HAP-1 (cell line): ENCODE data around the gene KRTAP4-2.
"Not testable (repeated sequence)": the region's sequence is repeated elsewhere in the genome, so short reads cannot be mapped to it uniquely, and the experiment has no call there.

ENCODE experiments used
- DNase-seq, 2 experiments: peaks; one replicate each; pipeline ENCODE4 v3.0.0-alpha.2; 2016 to 2020; ENCODE audit warnings: low spot score in 2 of 2
- H3K27me3 ChIP-seq: fragments of 250-450 bp; sonication (Bioruptor Pico); 2 replicates; pipeline ENCODE4 v1.5.1; 2020; ENCODE audit warnings: low read depth, mild to moderate bottlenecking, moderate library complexity
- H3K36me3 ChIP-seq: fragments of 250-450 bp; sonication (Bioruptor Pico); replicated peaks from 2 replicates; pipeline ENCODE4 v1.5.1; 2020; ENCODE audit warnings: mild to moderate bottlenecking
- H3K4me1 ChIP-seq: fragments of 250-450 bp; sonication (Bioruptor Pico); 2 replicates; pipeline ENCODE4 v1.5.1; 2020; ENCODE audit warnings: mild to moderate bottlenecking
- H3K4me3 ChIP-seq: fragments of 250-450 bp; sonication (Bioruptor Pico); 2 replicates; pipeline ENCODE4 v1.5.1; 2020; ENCODE audit warnings: mild to moderate bottlenecking, moderate library complexity
- H3K9me3 ChIP-seq: fragments of 250-450 bp; sonication (Bioruptor Pico); 2 replicates; pipeline ENCODE4 v1.5.1; 2020; ENCODE audit warnings: mild to moderate bottlenecking, moderate library complexity
- in situ Hi-C: fragments of 300-500 bp; cut with MboI; formaldehyde crosslinking; loops from 3 replicates; pipeline ENCODE4 v1.14.3; 2020; ENCODE audit warnings: low sequenced_read_pairs, inconsistent platforms, mixed read lengths

Gene KRTAP4-2

DNA sequence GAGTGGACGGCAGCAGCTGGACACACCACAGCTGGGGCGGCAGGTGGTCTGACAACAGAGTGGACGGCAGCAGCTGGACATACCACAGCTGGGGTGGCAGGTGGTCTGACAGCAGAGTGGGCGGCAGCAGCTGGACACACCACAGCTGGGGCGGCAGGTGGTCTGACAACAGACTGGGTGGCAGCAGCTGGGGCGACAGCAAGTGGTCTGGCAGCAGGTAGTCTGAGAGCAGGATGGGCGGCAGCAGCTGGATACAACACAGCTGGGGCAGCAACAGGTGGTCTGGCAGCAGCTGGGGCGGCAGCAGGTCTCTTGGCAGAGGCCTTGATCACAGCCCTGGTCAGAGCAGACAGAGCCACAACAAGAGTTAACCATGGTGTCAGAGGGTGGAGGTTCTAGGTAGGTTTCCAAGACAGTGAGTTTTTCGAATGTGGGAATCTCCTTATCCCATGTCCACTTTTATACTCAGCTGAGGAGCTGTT, 6.5 kb upstream of the KRTAP4-2 start, which contains the start of gene KRTAP4-1:
Gene KRTAP4-1 (minus strand): TSS at position 432 of the 482 bp plus-strand sequence. CDS start 57 bp downstream, at position 375.
- H3K4me3 ChIP-seq: no peak within 1 kb of the TSS
- in situ Hi-C loops: no loop called here
- no peak for DNase-seq

DNA sequence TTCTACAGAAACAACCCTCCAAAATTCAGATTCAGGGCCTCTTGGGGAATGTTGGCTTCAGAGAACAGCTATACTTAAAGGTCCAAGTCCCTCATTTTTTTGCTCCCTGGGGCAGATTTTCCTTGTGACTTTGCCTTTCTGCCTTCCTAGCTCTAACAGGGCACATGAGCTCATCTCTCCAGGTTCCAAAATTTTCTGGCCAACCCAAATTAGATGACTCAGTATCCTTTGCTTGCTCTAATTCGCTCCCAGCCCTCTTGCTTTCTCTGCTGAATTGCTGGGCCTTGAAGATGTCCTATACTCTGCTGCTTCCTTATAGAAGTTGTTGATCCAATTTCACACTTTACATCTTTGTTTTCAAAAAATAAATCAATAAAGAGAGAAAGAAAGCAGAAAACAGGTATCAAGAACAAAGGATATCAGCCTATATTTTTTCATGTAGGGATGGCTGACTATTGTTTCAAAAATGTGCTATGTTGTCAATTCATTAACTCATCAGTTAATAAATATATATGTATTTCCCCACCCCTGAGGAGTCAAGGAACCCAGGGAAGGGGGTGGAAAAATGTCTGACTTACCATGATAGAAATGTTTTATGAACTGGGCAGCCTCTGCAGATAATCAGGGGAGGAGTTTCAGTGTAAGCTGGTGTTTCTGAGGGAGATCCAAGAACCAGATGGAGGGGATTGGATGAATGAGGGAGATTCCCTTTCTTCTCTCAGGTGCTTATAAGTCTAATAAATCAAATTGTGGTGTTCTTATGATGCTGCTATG, 1.0 kb upstream of the KRTAP4-2 start:
- Histone ChIP-seq H3K27me3 (peaks cover 5% of the 10 kb centered on the region; the same call in 1 of the 2 replicates), H3K36me3 (no peaks in the 10 kb centered on the region), H3K4me1 (no peaks in the 10 kb centered on the region), H3K9me3 (no peaks in the 10 kb centered on the region), H3K4me3 (no peak overlapping the region)
- in situ Hi-C loops: no loop called here
- DNase-seq: no peak

More for the DNA sequence above, 6.5 kb upstream of the KRTAP4-2 start, which contains the start of gene KRTAP4-1:
- Histone ChIP-seq H3K36me3 (no peaks in the 10 kb centered on the region), H3K4me1 (no peaks in the 10 kb centered on the region), H3K27me3 (peaks cover 5% of the 10 kb centered on the region), H3K9me3 (no peaks in the 10 kb centered on the region)

DNA sequence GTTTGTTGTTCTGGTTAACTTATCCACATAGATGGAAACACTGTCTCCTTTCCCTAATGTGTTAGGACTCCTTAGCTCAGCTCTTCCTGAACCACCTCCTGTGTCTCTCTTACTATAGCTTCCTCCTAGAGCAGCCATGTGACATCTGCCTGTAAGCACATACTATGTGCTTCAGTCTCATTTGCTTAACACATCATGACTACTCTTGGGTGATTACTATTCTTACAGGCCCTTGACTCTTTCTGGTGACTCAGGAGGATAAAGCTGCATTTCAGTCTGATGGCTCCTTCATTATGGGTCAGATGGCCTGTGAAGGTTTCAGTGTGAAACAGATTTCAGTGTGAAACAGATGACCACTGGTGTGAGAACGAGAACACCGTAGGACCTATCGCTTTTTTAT, 320 bp upstream of the KRTAP4-2 start:
- peaks cover 5% of the 10 kb centered on the region; the same call in 1 of the 2 replicates for H3K27me3 ChIP-seq
- in situ Hi-C loops: no loop called here
- H3K9me3 ChIP-seq: no peaks in the 10 kb centered on the region
- no peak for DNase-seq
- no peaks in the 10 kb centered on the region for H3K4me1 ChIP-seq
- H3K4me3 ChIP-seq: no peak overlapping the region
- no peaks in the 10 kb centered on the region for H3K36me3 ChIP-seq

DNA sequence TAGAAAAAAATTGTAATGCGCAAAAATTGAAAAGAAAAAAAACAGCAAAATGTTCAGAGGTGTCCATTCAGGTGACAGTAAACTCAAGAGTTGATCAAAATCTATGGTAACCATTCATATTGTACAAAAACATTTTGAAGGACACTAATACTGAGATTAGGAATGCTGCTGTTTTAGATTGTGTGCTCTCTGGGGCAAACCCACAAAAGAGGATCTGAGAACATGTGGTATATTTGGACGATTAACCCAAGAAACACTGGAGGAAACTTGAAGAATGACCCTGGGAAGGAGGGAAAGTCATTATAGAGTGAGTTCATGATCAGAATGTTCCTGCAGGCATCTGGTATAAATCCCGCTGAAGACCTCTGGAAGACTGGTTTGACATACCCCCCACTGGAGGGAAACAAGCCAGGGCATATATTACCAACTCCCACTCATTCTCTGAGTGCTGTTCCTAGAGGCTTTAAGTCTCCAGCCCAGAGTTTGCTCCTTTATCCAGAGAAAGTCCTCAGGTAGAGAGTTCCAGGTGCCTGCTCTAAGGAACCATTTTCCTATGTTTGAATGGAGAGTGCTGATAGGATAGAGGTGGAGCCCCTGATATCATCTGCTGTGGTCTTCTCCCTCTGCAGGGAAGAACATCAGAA, 1.2 kb downstream of the KRTAP4-2 start:
- in situ Hi-C loops: no loop called here
- peaks cover 5% of the 10 kb centered on the region; the same call in 1 of the 2 replicates for H3K27me3 ChIP-seq
- no peaks in the 10 kb centered on the region for H3K36me3 ChIP-seq
- H3K4me1 ChIP-seq: no peaks in the 10 kb centered on the region
- DNase-seq: no peak
- H3K9me3 ChIP-seq: no peaks in the 10 kb centered on the region
- H3K4me3 ChIP-seq: no peak overlapping the region

DNA sequence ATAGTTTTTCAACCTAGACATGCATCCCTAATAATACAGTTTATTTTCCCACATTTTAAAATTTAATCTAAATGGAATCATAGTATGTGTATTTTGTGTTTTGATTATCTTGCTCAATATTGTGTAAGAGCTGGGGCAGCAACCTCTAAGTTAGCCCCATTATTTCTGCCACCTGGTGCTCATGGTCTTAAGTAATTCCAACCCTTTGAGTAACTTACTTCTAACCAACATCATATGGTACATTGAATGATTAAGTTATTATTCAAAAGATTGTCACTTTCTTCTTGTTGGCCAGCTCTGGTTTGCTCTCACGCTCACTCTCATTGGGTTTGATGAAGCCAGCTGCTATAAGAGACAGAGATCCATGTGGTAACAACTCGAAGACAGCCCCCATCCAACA, 6.1 kb downstream of the KRTAP4-2 start:
- no peak for DNase-seq
- no peaks in the 10 kb centered on the region for H3K4me1 ChIP-seq
- no peaks in the 10 kb centered on the region for H3K36me3 ChIP-seq

DNA sequence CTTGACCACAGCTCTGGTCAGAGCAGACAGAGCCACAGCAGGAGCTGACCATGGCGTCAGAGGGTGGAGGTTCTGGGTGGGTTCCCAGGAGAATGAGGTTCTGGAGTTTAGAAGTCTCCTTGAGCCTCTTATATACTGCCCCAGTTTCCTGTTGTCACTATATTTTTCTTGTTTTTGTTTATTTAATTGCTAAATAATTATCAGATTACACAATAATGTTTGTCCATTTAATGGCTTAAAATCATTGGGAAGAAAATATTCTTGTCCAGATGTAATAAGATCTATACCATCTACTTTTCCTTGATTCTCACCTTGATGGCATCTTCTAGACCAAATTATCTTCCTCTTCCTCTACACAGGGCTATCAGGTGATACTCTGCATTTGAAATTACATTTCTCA, 9.9 kb downstream of the KRTAP4-2 start, which contains the start of gene KRTAP4-3:
Gene KRTAP4-3 (minus strand): TSS at position 101 of the 400 bp plus-strand sequence. CDS start 49 bp downstream, at position 52.
- no peaks in the 10 kb centered on the region for H3K36me3 ChIP-seq
- no peaks in the 10 kb centered on the region for H3K9me3 ChIP-seq
- no peak within 1 kb of the TSS for H3K4me3 ChIP-seq
- no peaks in the 10 kb centered on the region for H3K27me3 ChIP-seq
- H3K4me1 ChIP-seq: no peaks in the 10 kb centered on the region
- in situ Hi-C loops: no loop called here
- no peak for DNase-seq

More for the DNA sequence above, 6.1 kb downstream of the KRTAP4-2 start:
- H3K9me3 ChIP-seq: no peaks in the 10 kb centered on the region
- in situ Hi-C loops: no loop called here
- H3K27me3 ChIP-seq: peaks cover under 1% of the 10 kb centered on the region; the same call in 1 of the 2 replicates
- H3K4me3 ChIP-seq: no peak overlapping the region

DNA sequence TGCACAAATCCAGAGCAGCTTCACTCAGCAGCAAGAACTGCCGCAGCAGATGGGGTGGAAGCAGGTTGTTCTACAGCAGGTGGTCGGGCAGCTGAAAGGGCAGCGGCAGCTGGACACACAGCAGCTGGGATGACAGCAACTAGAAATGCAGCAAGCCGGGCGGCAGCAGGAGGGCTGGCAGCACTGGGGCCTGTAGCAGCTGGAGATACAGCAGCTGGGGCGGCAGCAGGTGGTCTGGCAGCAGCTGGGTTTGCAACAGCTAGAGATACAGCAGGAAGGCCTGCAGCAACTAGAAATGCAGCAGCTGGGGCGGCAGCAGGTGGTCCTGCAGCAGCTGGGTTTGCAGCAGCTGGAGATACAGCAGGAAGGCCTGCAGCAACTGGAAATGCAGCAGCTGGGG, 10.5 kb downstream of the KRTAP4-2 start:
- in situ Hi-C loops: no loop called here
- Histone ChIP-seq H3K4me3 (no peak overlapping the region), H3K9me3 (no peaks in the 10 kb centered on the region), H3K36me3 (no peaks in the 10 kb centered on the region), H3K27me3 (peaks cover 3% of the 10 kb centered on the region; the same call in 1 of the 2 replicates), H3K4me1 (no peaks in the 10 kb centered on the region)
- DNase-seq: no peak

DNA sequence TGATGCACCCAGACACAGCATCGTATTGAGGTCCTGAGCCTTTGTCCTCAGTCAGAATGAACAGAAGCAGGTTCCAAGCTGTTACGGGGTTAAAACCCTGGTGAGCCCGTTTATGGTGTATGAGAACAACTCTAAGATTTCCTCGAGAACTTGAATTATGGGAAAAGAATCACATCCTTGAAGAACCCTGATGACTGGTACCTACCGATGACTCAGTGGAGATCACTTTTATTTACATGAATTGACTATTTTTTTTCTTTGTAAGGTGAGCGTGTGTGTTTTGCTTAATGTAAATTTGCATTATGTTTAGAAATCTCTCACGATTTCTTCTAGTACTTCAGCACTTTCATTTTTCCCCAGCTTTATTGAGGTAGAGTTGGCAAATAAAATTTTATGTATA, 14.2 kb downstream of the KRTAP4-2 start:
- no peak for DNase-seq
- no peak overlapping the region for H3K4me3 ChIP-seq
- H3K27me3 ChIP-seq: peaks cover 6% of the 10 kb centered on the region; the same call in 1 of the 2 replicates
- H3K9me3 ChIP-seq: no peaks in the 10 kb centered on the region
- no peaks in the 10 kb centered on the region for H3K36me3 ChIP-seq
- H3K4me1 ChIP-seq: no peaks in the 10 kb centered on the region
- in situ Hi-C loops: no loop called here

DNA sequence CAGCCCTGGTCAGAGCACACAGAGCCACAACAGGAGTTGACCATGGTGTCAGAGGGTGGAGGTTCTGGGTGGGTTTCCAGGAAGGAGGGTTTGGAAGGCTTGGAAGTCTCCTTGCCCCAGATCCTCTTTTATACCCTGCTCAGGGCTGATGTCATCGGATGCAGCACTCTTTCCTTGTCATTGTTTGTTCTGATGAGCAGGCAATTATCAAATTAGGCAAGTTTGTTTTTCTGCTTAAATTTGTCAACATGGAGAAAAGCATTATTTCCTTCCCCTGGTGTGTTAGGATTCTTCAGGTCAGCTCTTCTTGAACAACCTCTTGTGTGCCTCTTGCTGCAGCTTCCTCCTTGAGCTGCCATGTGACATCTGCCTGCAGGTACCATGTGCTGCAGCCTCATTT, 17.4 kb downstream of the KRTAP4-2 start, which contains the start of gene KRTAP4-4:
Gene KRTAP4-4 (minus strand): TSS at position 101 of the 400 bp plus-strand sequence. CDS start 57 bp downstream, at position 44.
- no peak for DNase-seq
- no peaks in the 10 kb centered on the region for H3K4me1 ChIP-seq
- H3K27me3 ChIP-seq: peaks cover 6% of the 10 kb centered on the region; the same call in 1 of the 2 replicates
- no peaks in the 10 kb centered on the region for H3K9me3 ChIP-seq
- in situ Hi-C loops: no loop called here
- H3K4me3 ChIP-seq: no peak within 1 kb of the TSS
- H3K36me3 ChIP-seq: no peaks in the 10 kb centered on the region

DNA sequence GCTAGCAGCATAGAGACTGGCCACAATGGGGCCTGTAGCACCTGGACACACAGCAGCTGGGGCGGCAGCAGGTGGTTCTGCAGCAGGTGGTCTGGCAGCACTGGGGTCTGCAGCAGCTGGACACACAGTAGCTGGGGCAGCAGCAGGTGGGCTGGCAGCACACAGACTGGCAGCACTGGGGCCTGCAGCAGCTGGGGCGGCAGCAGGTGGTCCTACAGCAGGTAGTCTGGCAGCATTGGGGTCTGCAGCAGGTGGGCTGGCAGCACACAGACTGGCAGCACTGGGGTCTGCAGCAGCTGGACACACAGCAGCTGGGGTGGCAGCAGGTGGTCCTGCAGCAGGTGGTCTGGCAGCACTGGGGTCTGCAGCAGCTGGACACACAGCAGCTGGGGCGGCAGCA, 17.8 kb downstream of the KRTAP4-2 start:
- H3K4me1 ChIP-seq, H3K36me3 ChIP-seq, in situ Hi-C loops, H3K9me3 ChIP-seq, DNase-seq, H3K27me3 ChIP-seq, H3K4me3 ChIP-seq: not testable (repeated sequence)

DNA sequence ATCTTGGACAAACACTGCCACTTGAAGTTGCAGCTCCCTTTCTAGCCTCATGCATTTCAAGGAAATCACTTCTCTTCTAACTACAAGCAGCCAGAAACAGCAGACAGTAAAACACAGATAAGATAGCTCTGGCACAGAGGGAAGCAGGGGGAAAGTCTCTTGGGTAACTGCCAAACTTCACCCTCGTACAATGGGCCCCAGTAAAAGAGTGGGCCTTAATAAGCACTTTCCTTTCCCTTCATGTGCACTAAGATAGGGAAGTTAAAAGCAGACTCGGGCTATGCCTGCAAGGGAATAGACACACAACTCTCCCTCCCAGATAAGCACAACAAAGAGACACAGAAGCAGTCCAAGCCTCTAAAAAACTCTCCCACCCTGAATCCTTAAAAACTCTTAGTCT, 24.2 kb downstream of the KRTAP4-2 start:
- H3K4me3 ChIP-seq: no peak overlapping the region
- H3K4me1 ChIP-seq: no peaks in the 10 kb centered on the region
- no peaks in the 10 kb centered on the region for H3K9me3 ChIP-seq
- H3K36me3 ChIP-seq: no peaks in the 10 kb centered on the region
- peaks cover 5% of the 10 kb centered on the region; the same call in 1 of the 2 replicates for H3K27me3 ChIP-seq
- in situ Hi-C loops: no loop called here
- DNase-seq: no peak

DNA sequence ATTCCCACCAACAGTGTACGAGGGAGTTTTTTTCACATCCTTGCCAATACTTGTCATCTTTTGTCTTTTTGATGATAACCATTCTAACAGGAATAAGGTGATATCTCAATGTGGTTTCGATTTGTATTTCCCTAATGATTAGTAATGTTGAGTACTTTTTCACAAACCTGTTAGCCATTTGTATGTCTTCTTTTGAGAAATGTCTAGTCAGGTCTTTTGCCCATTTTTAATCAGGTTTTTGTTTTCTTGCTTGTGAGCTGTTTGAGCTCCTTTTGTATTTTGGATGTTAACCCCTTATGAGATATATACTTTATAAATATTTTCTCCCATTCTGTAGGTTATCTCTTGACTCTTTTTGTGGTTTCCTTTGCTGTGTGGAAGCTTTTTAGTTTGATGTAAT, 26.5 kb downstream of the KRTAP4-2 start:
- H3K4me3 ChIP-seq: no peak overlapping the region
- H3K27me3 ChIP-seq: peaks cover 7% of the 10 kb centered on the region; the same call in 1 of the 2 replicates
- no peak for DNase-seq
- H3K36me3 ChIP-seq: no peaks in the 10 kb centered on the region
- H3K4me1 ChIP-seq: no peaks in the 10 kb centered on the region
- in situ Hi-C loops: no loop called here
- no peaks in the 10 kb centered on the region; the same call in 1 of the 2 replicates for H3K9me3 ChIP-seq

DNA sequence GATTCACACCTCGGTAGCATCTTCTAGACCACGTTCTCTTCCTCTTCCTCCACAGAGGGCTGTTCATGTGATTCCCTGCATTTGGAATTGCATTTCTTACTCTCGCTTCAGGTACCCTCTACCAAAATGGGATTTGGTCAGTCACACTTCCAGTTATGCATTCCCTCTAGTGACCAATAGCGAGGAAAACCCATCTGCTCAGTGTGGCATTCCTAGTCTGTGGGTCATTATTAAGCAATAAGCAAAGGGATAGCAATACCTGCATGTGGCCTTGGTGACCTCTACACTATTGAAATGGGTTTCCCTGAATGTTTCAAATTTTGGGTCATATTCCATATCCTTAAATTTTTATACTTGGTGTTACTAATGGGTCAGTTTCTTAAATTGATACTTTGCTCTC, 28.0 kb downstream of the KRTAP4-2 start:
- Histone ChIP-seq H3K4me1 (no peaks in the 10 kb centered on the region), H3K36me3 (no peaks in the 10 kb centered on the region), H3K4me3 (no peak overlapping the region), H3K27me3 (peaks cover 11% of the 10 kb centered on the region; the same call in 1 of the 2 replicates), H3K9me3 (no peaks in the 10 kb centered on the region; the same call in 1 of the 2 replicates)
- in situ Hi-C loops: no loop called here
- no peak for DNase-seq

DNA sequence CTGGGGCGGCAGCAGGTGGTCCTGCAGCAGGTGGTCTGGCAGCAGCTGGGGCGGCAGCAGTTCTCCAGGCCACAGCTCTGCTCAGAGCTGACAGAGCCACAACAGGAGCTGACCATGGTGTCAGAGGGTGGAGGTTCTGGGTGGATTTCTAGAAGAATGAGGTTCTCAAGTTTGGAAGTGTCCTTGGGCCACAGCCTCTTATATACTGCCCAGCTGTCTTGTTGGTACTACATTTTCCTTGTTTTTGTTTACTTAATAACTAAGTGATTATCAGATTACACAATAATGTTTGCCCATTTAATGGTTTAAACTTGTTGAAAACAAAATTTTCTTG, 28.4 kb downstream of the KRTAP4-2 start, which contains the start of gene KRTAP4-5:
Gene KRTAP4-5 (minus strand): TSS at position 174 of the 334 bp plus-strand sequence. CDS start 58 bp downstream, at position 116.
- H3K27me3 ChIP-seq: peaks cover 11% of the 10 kb centered on the region; the same call in 1 of the 2 replicates
- H3K4me3 ChIP-seq: no peak within 1 kb of the TSS
- H3K4me1 ChIP-seq: no peaks in the 10 kb centered on the region
- in situ Hi-C loops: no loop called here
- DNase-seq: no peak
- no peaks in the 10 kb centered on the region for H3K36me3 ChIP-seq
- H3K9me3 ChIP-seq: no peaks in the 10 kb centered on the region; the same call in 1 of the 2 replicates
